H1 (cell line): ENCODE measurements around the gene PRODH. TPM values are rescaled to one million over a fixed set of nuclear protein-coding genes. Genes with fewer than 3 reads are reported as not detected.

ENCODE experiments used
- CTCF ChIA-PET: fragments of 300-600 bp; sonication (Branson Sonifier 250); formaldehyde crosslinking; loops from one replicate; lab custom pipeline; 2021; ENCODE audit not compliant: partially characterized antibody; lab: Charles Lee
- POLR2A ChIA-PET: fragments of 300-600 bp; sonication (Branson Sonifier 250); formaldehyde crosslinking; loops from one replicate; lab custom pipeline; 2021; ENCODE audit warnings: inconsistent platforms; ENCODE audit not compliant: partially characterized antibody; lab: Charles Lee
- DNase-seq, 2 experiments: peaks; one replicate each; pipeline versions ENCODE4 v3.0.0 to v3.0.0-alpha.2; 2010 to 2022; ENCODE audit warnings: low spot score in 2 of 2, low read depth in 1 of 2, mixed read lengths in 1 of 2
- FAIRE-seq: peaks from 2 replicates; lab custom pipeline; 2011; peaks lifted over from hg19 to GRCh38; lab: Jason Lieb, UNC
- H2AFZ ChIP-seq: 2 replicates; pipeline ENCODE4 v1.8.1; 2012; ENCODE audit warnings: low read length, inconsistent platforms
- H2AK5ac ChIP-seq: 2 replicates; pipeline ENCODE4 v1.6.1; 2013; ENCODE audit warnings: low read depth, low read length
- H2BK120ac ChIP-seq: replicated peaks from 2 replicates; pipeline ENCODE3; 2013; ENCODE audit warnings: low read depth, low read length, inconsistent platforms
- H2BK12ac ChIP-seq: 2 replicates; pipeline ENCODE4 v1.6.1; 2013; ENCODE audit warnings: low read depth, low read length
- H2BK15ac ChIP-seq: 2 replicates; pipeline ENCODE4 v1.6.1; 2013; ENCODE audit warnings: low read length
- H2BK20ac ChIP-seq: 2 replicates; pipeline ENCODE4 v1.6.1; 2013; ENCODE audit warnings: low read length
- H2BK5ac ChIP-seq: 2 replicates; pipeline ENCODE4 v1.6.1; 2013; ENCODE audit warnings: low read depth, low read length
- H3K14ac ChIP-seq: 2 replicates; pipeline ENCODE4 v1.6.1; 2013; ENCODE audit warnings: inconsistent platforms; ENCODE audit not compliant: insufficient read length
- H3K18ac ChIP-seq: 2 replicates; pipeline ENCODE4 v1.6.1; 2013; ENCODE audit warnings: low read length; ENCODE audit errors: extremely low read depth
- H3K23ac ChIP-seq: 2 replicates; pipeline ENCODE4 v1.6.1; 2013; ENCODE audit warnings: inconsistent platforms; ENCODE audit not compliant: insufficient read length
- H3K23me2 ChIP-seq: 2 replicates; pipeline ENCODE4 v1.6.1; 2013; ENCODE audit warnings: low read depth, low read length
- H3K27ac ChIP-seq: 2 replicates; pipeline ENCODE4 v1.6.1; 2011; ENCODE audit warnings: low read depth, low read length, inconsistent platforms
- H3K27me3 ChIP-seq, 4 experiments: replicated peaks in 1 of 4; 1 replicate in 1 of 4; 2 replicates in 3 of 4; pipeline versions ENCODE4 v1.6.1 to v1.8.1; 2011 to 2013; ENCODE audit warnings: low read length in 3 of 4, mild to moderate bottlenecking in 3 of 4, inconsistent platforms in 2 of 4, mixed read lengths in 2 of 4, moderate library complexity in 1 of 4; ENCODE audit not compliant: control insufficient read depth in 3 of 4, insufficient read depth in 3 of 4; ENCODE audit errors: extremely low read depth in 1 of 4
- H3K36me3 ChIP-seq, 4 experiments: 2 replicates each; pipeline versions ENCODE4 v1.6.1 to v1.8.1; 2011 to 2013; ENCODE audit warnings: mild to moderate bottlenecking in 4 of 4, low read length in 3 of 4, moderate library complexity in 2 of 4, control low read depth in 1 of 4, inconsistent platforms in 1 of 4; ENCODE audit not compliant: insufficient read depth in 4 of 4, control insufficient read depth in 2 of 4
- H3K4ac ChIP-seq: replicated peaks from 2 replicates; pipeline ENCODE3; 2013; ENCODE audit warnings: low read length, low read depth, mixed read lengths, inconsistent platforms; ENCODE audit not compliant: insufficient read length
- H3K4me1 ChIP-seq, 4 experiments: replicated peaks in 1 of 4; 1 replicate in 1 of 4; 2 replicates in 3 of 4; pipeline versions ENCODE4 v1.6.1 to v1.8.1; 2011 to 2013; ENCODE audit warnings: low read length in 3 of 4, inconsistent platforms in 2 of 4, mixed read lengths in 1 of 4; ENCODE audit not compliant: insufficient read depth in 4 of 4, control insufficient read depth in 3 of 4
- H3K4me2 ChIP-seq, 2 experiments: 2 replicates each; pipeline versions ENCODE4 v1.6.1 to v1.8.1; 2011 to 2013; ENCODE audit warnings: low read depth in 2 of 2, low read length in 2 of 2, control low read depth in 1 of 2, inconsistent platforms in 1 of 2, mild to moderate bottlenecking in 1 of 2; ENCODE audit not compliant: insufficient read depth in 1 of 2
- H3K4me3 ChIP-seq, 4 experiments: fragments of 200-600, 300-600 bp in 1 of 4; sonication (generic), shearing (Covaris generic), sonication (Bioruptor Twin) in 1 of 4; 2 replicates each; pipeline versions ENCODE4 v1.5.1 to v1.8.1; 2011 to 2016; ENCODE audit warnings: low read length in 4 of 4, low read depth in 3 of 4, control low read depth in 2 of 4, inconsistent platforms in 2 of 4, mild to moderate bottlenecking in 2 of 4, mixed read lengths in 1 of 4, moderate library complexity in 1 of 4; ENCODE audit not compliant: insufficient read depth in 2 of 4; ENCODE audit errors: extremely low read depth in 1 of 4
- H3K56ac ChIP-seq: replicated peaks from 2 replicates; pipeline ENCODE3; 2013; ENCODE audit warnings: low read depth, mild to moderate bottlenecking, mixed read lengths, low read length, inconsistent platforms; ENCODE audit not compliant: insufficient read length
- H3K79me1 ChIP-seq: 2 replicates; pipeline ENCODE4 v1.6.1; 2013; ENCODE audit warnings: low read depth, low read length, control low read depth
- H3K79me2 ChIP-seq, 2 experiments: 2 replicates each; pipeline versions ENCODE4 v1.6.1 to v1.8.1; 2012 to 2013; ENCODE audit warnings: low read length in 2 of 2, mild to moderate bottlenecking in 2 of 2, inconsistent platforms in 1 of 2; ENCODE audit not compliant: insufficient read depth in 2 of 2, control insufficient read depth in 1 of 2
- H3K9ac ChIP-seq, 4 experiments: replicated peaks in 1 of 4; 1 replicate in 1 of 4; 2 replicates in 3 of 4; pipeline versions ENCODE4 v1.6.1 to v1.8.1; 2011 to 2013; ENCODE audit warnings: low read depth in 3 of 4, low read length in 3 of 4, control low read depth in 2 of 4, mild to moderate bottlenecking in 2 of 4, moderate library complexity in 2 of 4, inconsistent platforms in 1 of 4; ENCODE audit errors: extremely low read depth in 1 of 4
- H3K9me3 ChIP-seq, 2 experiments: 2 replicates each; pipeline versions ENCODE4 v1.6.1 to v1.8.1; 2012 to 2013; ENCODE audit warnings: mild to moderate bottlenecking in 2 of 2, moderate library complexity in 2 of 2, control low read depth in 1 of 2, inconsistent platforms in 1 of 2, low read depth in 1 of 2, low read length in 1 of 2, mixed read lengths in 1 of 2; ENCODE audit not compliant: insufficient read depth in 2 of 2
- H4K20me1 ChIP-seq, 2 experiments: replicated peaks in 1 of 2; 2 replicates each; pipeline versions ENCODE3 to v1.8.1; 2011 to 2013; ENCODE audit warnings: inconsistent platforms in 2 of 2, low read length in 2 of 2, mild to moderate bottlenecking in 1 of 2; ENCODE audit not compliant: insufficient read depth in 2 of 2, control insufficient read depth in 1 of 2
- H4K5ac ChIP-seq: 2 replicates; pipeline ENCODE4 v1.6.1; 2013; ENCODE audit warnings: low read length, low read depth, mixed read lengths, inconsistent platforms; ENCODE audit not compliant: insufficient read length
- H4K8ac ChIP-seq: 2 replicates; pipeline ENCODE4 v1.8.0; 2013; ENCODE audit warnings: mild to moderate bottlenecking, moderate library complexity, low read length, inconsistent platforms; ENCODE audit not compliant: insufficient read depth; ENCODE audit errors: extremely low read depth
- H4K91ac ChIP-seq: replicated peaks from 2 replicates; pipeline ENCODE3; 2013; ENCODE audit warnings: low read length, mixed read lengths, inconsistent platforms; ENCODE audit not compliant: insufficient read length
- BRCA1 ChIP-seq: IDR thresholded peaks from 2 replicates; pipeline ENCODE4 v1.6.1; 2012; ENCODE audit warnings: low read depth, low read length, improper control_type of control experiment
- EGR1 ChIP-seq: IDR thresholded peaks from 2 replicates; pipeline ENCODE4 v1.6.1; 2011; ENCODE audit warnings: low read depth, low read length, borderline replicate concordance
- FOSL1 ChIP-seq: IDR thresholded peaks from 2 replicates; pipeline ENCODE4 v1.6.1; 2011; ENCODE audit warnings: mild to moderate bottlenecking, low read depth, low read length, moderate library complexity; ENCODE audit not compliant: insufficient read depth
- WGBS, 2 experiments: shearing (Covaris generic) in 1 of 2; methylation state at CpG; one replicate each; pipeline versions ENCODE4 v1.1.6 to v1.1.7; 2013 to 2015; ENCODE audit warnings: low lambda C conversion rate in 2 of 2, mixed read lengths in 2 of 2, inconsistent platforms in 1 of 2, low coverage in 1 of 2, missing lambda C conversion rate in 1 of 2; ENCODE audit not compliant: insufficient replicate concordance in 2 of 2, insufficient coverage in 1 of 2, insufficient read length in 1 of 2; ENCODE audit errors: extremely low coverage in 1 of 2, missing lambda C conversion rate in 1 of 2; 5-methylcytosine and 5-hydroxymethylcytosine counted together
- polyA plus RNA-seq, 7 experiments: library from polyadenylated mRNA; depleted of rRNA in 3 of 7; stranded (reverse) in 5 of 7; unstranded in 2 of 7; fragments of >200 nt in 5 of 7; fragments of 200-250 nt in 2 of 7; gene quantifications; 1 replicate in 5 of 7; 2 replicates in 1 of 7; 4 replicates in 1 of 7; pipeline versions ENCODE4 v1.2.1 to v1.2.3, GENCODE V29; 2011 to 2013; ENCODE audit warnings: missing spikeins in 2 of 7, mixed read lengths in 2 of 7
- total RNA-seq: library from RNA; stranded (reverse); fragmentation: NEBNext Ultra II Directional; extraction: Animal tissue kit (Norgen Biotek cat#: 25700); gene quantifications from 2 replicates; pipeline ENCODE4 v1.2.1, GENCODE V29; 2021

Gene PRODH
- total and polyA plus RNA-seq, 2 of the 8 experiments (the other 6 are each of a cell fraction or from before 2014, with no cell fraction given) = 27.6 to 45.6 TPM

DNA sequence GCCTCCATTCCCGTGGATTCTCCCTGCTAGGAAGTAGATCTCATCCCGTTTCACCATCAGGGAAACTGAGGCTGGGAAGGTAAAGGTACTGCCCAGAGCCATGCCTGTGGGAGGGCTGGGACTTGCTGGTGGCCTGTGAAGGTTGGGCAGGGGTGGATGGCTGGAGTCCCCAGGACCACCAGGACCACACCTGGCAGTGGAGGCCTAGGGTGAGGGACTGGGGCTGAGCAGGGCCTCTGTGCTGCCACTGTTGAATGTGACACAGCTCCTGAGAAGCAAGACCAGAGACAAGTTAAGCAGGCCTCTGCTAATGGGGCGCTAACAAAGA lies 26.2 kb upstream of the PRODH start:
- peaks cover 0 to 3% (median 0%) of the 10 kb centered on the region in 4 experiments; a peak in 1 of 7 replicates for H3K4me1 ChIP-seq
- ChIA-PET CTCF (interaction anchor here (0.6 to 1.0 kb wide), 4 partner anchors 34 to 244 kb away, joined by 3 read pairs; no protein-coding TSS in a partner anchor), POLR2A (no interaction called here)
- no peak overlapping the region for H2BK12ac ChIP-seq
- 96% methylated on average over 3 of the region's 3 CpGs; no CpG with 5 or more reads in 1 of the 2 experiments for WGBS, 2 experiments
- H3K14ac ChIP-seq = no peak overlapping the region
- H3K4me2 ChIP-seq = no peak overlapping the region
- H3K56ac ChIP-seq = no peak overlapping the region
- H3K79me1 ChIP-seq = no peaks in the 10 kb centered on the region
- H3K23me2 ChIP-seq = no peaks in the 10 kb centered on the region
- TF ChIP-seq BRCA1 = no peak
- no peak for TF ChIP-seq EGR1
- no peak for TF ChIP-seq FOSL1
- H4K20me1 ChIP-seq = no peaks in the 10 kb centered on the region
- FAIRE-seq = no peak
- no peak overlapping the region for H2BK20ac ChIP-seq
- H3K27ac ChIP-seq = no peak overlapping the region
- H3K4ac ChIP-seq = no peak overlapping the region
- H3K18ac ChIP-seq = no peak overlapping the region
- no peaks in the 10 kb centered on the region for H3K79me2 ChIP-seq
- H2BK120ac ChIP-seq = no peak overlapping the region
- no peaks in the 10 kb centered on the region for H3K9me3 ChIP-seq
- H2BK15ac ChIP-seq = 0 out of 2 replicates have a peak overlapping the region, but pooled peaks have one; percentile 31
- no peak overlapping the region for H4K8ac ChIP-seq
- no peak overlapping the region for H3K4me3 ChIP-seq
- no peak overlapping the region for H3K9ac ChIP-seq
- no peak overlapping the region for H2AK5ac ChIP-seq
- no peak overlapping the region for H4K91ac ChIP-seq
- no peak for DNase-seq
- H4K5ac ChIP-seq = no peak overlapping the region
- H3K23ac ChIP-seq = no peak overlapping the region
- no peaks in the 10 kb centered on the region for H3K27me3 ChIP-seq
- H2AFZ ChIP-seq = no peak overlapping the region
- no peaks in the 10 kb centered on the region for H3K36me3 ChIP-seq
- H2BK5ac ChIP-seq = no peak overlapping the region
